Activated naive CD4-positive, alpha-beta T cell treated with anti-CD3 and anti-CD28 coated beads for 36 hours (primary cell): ENCODE data around the gene ETV3. TPM values are rescaled to one million over a fixed set of nuclear protein-coding genes. Genes with fewer than 3 reads are reported as not detected.

ENCODE experiments used
- CTCF ChIA-PET: fragments of 350-600 bp; sonication (Branson Sonifier 250); formaldehyde crosslinking; loops from one replicate; lab custom pipeline; 2021; ENCODE audit warnings: antibody characterized with exemption; lab: Charles Lee
- DNase-seq: peaks from one replicate; pipeline ENCODE4 v3.0.0-alpha.2; 2020
- H3K27ac Mint-ChIP-seq: one replicate; pipeline ENCODE4 v1.8.0; 2021; ENCODE audit warnings: mild to moderate bottlenecking, mixed read lengths
- H3K27me3 Mint-ChIP-seq: one replicate; pipeline ENCODE4 v1.8.0; 2021; ENCODE audit warnings: low read depth, mixed read lengths
- H3K36me3 Mint-ChIP-seq: one replicate; pipeline ENCODE4 v1.8.0; 2021; ENCODE audit warnings: low read depth, mixed read lengths
- H3K4me1 Mint-ChIP-seq: one replicate; pipeline ENCODE4 v1.8.0; 2021; ENCODE audit warnings: low read depth, mixed read lengths
- H3K4me3 Mint-ChIP-seq: one replicate; pipeline ENCODE4 v1.8.0; 2021; ENCODE audit warnings: mild to moderate bottlenecking, moderate library complexity, mixed read lengths
- H3K9me3 Mint-ChIP-seq: one replicate; pipeline ENCODE4 v1.8.0; 2021; ENCODE audit warnings: mixed read lengths
- intact Hi-C: fragments of 100-400 bp; cut with micrococcal nuclease; formaldehyde crosslinking; loops from one replicate; pipeline ENCODE4 v1.15.1; 2023
- total RNA-seq, 2 experiments: library from RNA; stranded (reverse); gene quantifications; one replicate each; pipeline ENCODE4 v1.2.3, GENCODE V29; 2021

ETV3 gene
- total RNA-seq, 2 experiments from 2014 or later, result 23.2 to 23.3 TPM

DNA sequence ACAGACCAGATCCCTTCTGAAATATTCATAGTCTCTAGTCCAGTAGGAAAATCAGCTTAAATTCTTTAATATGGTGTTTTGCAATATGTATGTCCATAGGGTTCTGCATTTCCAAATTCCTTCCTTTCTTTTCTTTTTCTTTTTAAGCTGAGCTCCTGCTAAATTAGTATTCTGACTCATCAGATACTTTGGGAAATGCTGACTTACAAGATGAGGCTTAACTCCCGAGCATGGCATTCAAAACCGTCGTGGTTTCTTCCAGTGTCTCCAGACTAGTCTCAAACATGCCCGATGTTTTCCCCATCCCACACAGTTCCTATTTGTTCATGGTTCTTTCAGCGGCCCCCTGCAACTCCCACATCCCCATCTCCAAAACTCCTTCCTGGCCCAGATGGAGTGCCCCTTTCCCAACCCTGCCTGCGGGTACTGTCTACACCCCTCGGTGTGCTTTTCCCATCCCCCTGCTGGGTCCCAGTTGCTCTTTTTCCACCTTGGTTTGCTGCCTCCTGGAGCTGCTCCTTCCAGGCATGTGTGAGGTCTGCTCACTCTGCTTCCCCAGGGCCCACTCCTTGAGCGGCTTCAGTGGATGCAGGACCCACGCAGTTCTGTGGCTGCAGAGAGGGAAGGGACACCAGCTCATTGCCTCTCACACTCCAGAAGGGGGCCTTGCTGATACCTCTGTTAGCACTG, 19.5 kb upstream of the ETV3 start:
- intact Hi-C loops, result loop anchor here (5.0 kb wide), 1 partner anchor 245 kb away; no protein-coding TSS in a partner anchor
- no peak overlapping the region for H3K27ac Mint-ChIP-seq
- DNase-seq, result no peak

DNA sequence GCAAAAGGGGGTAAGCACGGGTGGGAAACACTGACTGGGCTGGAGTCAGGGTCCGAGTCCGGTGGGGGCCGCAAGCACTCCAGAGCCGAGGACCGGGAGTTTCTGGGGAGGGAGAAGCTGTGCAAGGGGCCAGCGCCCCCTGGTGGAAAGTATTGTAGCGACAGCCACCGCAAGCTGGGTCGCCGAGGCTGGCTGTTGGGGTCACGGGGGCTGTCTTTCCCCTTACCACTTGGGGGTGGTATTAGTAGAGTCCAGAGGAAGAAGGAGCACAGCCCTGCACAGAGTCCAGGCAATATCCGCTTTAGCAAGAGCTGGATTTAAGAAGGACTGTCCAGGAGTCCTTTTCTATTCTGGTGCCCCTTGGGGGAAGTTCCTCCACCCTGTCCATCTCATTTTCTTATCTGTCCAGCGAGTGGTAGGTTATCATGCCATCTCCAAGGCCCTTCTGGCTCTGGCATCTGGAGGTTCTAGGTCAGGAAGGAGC, 17.9 kb upstream of the ETV3 start:
- CTCF ChIA-PET, result interaction anchor here (0.7 to 11.7 kb wide), 27 partner anchors 8 to 326 kb away, joined by 3 to 378 read pairs (median 4); no protein-coding TSS in a partner anchor
- peak; percentile 81 for DNase-seq
- no peak overlapping the region for H3K27ac Mint-ChIP-seq

More for the DNA sequence above, 19.5 kb upstream of the ETV3 start:
- no peaks in the 10 kb centered on the region for H3K9me3 Mint-ChIP-seq
- no peaks in the 10 kb centered on the region for H3K36me3 Mint-ChIP-seq
- CTCF ChIA-PET, result interaction anchor here (1.0 to 11.7 kb wide), 12 partner anchors 9 to 75 kb away, joined by 3 to 378 read pairs (median 6); no protein-coding TSS in a partner anchor
- no peaks in the 10 kb centered on the region for H3K27me3 Mint-ChIP-seq
- H3K4me3 Mint-ChIP-seq, result no peak overlapping the region
- H3K4me1 Mint-ChIP-seq, result peaks cover 13% of the 10 kb centered on the region

DNA sequence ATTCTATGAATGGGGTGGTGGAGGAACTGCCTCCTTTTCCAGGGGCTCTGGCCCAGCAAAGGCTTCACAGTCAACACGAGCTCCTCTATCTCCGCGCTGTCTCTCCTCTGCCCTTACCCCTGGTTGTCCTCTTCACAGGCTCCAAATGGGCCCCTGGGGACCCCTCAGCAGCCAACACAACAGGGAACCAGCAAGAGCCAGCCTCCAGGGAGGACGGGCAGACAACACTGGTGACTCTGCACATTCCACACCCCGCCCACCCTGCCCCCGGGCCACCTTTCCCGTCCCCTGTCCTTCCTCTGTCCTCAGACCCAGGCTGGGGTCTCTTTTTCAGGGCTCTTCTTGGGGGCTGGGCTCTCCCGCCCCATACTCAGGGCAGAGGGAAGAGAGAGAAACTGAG, 17.5 kb upstream of the ETV3 start:
- H3K4me1 Mint-ChIP-seq, result peaks cover 16% of the 10 kb centered on the region
- H3K4me3 Mint-ChIP-seq, result no peak overlapping the region
- no peaks in the 10 kb centered on the region for H3K36me3 Mint-ChIP-seq
- no peaks in the 10 kb centered on the region for H3K27me3 Mint-ChIP-seq
- CTCF ChIA-PET, result interaction anchor here (0.7 to 11.7 kb wide), 20 partner anchors 8 to 327 kb away, joined by 3 to 378 read pairs (median 4); no protein-coding TSS in a partner anchor
- H3K9me3 Mint-ChIP-seq, result no peaks in the 10 kb centered on the region
- H3K27ac Mint-ChIP-seq, result no peak overlapping the region
- no peak for DNase-seq
- intact Hi-C loops, result loop anchor here (1.0 to 5.0 kb wide), 3 partner anchors 65 to 263 kb away; no protein-coding TSS in a partner anchor

More for the DNA sequence above, 17.9 kb upstream of the ETV3 start:
- peaks cover 14% of the 10 kb centered on the region for H3K4me1 Mint-ChIP-seq
- intact Hi-C loops, result loop anchor here (1.0 to 5.0 kb wide), 3 partner anchors 66 to 264 kb away; no protein-coding TSS in a partner anchor
- no peaks in the 10 kb centered on the region for H3K36me3 Mint-ChIP-seq
- H3K4me3 Mint-ChIP-seq, result no peak overlapping the region
- no peaks in the 10 kb centered on the region for H3K9me3 Mint-ChIP-seq
- H3K27me3 Mint-ChIP-seq, result no peaks in the 10 kb centered on the region

DNA sequence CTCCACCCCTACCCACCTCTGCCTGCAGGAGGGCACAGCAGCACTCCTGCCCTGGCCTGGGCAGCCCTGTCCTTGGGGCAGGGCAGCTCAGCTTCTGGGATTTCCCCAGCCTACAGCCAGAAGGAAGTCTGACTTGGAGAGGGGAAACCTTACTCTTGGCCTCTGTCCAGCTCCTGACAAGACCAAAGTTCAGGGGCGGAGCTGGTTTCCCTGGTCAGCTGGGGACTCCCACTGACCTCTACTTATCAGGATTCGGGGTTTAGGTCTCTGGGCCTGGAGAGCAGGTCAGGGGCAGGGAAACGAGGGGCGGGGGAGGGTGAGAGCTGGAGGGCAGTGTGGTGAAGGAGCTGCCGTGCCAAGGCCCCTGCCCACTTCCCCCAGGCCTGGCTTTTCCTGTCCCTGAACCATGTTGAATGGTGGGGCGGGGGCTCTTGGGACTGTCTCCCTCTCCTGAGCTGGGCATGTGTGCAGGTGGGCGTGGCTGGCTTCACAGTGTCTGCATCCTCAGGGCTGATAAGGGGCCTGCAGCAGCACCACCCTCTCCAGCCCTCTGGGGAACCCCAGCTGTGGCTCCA, 16.8 kb upstream of the ETV3 start:
- Mint-ChIP-seq H3K27me3 (no peaks in the 10 kb centered on the region), H3K27ac (no peak overlapping the region), H3K4me1 (peaks cover 16% of the 10 kb centered on the region), H3K9me3 (no peaks in the 10 kb centered on the region), H3K4me3 (no peak overlapping the region), H3K36me3 (no peaks in the 10 kb centered on the region)
- no peak for DNase-seq
- intact Hi-C loops, result loop anchor here (5.0 kb wide), 1 partner anchor 243 kb away; no protein-coding TSS in a partner anchor
- CTCF ChIA-PET, result interaction anchor here (0.7 to 11.7 kb wide), 15 partner anchors 7 to 80 kb away, joined by 3 to 378 read pairs (median 4); no protein-coding TSS in a partner anchor

DNA sequence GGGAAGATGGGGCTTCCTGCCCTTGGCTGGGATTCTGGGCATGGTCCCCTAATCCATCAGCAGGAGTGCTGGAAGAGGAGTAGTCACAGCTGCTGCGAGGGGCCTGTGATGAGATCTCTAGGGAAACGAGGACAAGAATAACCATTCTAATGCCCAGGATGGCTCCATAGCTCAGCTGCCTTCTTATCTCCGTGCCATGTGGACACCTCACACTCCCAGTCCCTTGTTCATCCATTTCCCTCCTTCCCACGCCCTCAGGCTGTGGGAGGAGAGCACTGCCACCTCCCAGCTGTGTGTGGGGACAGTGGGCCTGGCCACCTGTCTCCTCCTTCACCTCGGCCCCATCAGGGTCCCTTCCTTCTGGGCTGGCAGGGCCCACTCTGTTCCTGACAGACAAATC, 16.1 kb upstream of the ETV3 start:
- Mint-ChIP-seq H3K36me3 (no peaks in the 10 kb centered on the region), H3K4me3 (no peak overlapping the region), H3K4me1 (peaks cover 16% of the 10 kb centered on the region), H3K27me3 (no peaks in the 10 kb centered on the region), H3K27ac (no peak overlapping the region), H3K9me3 (no peaks in the 10 kb centered on the region)
- CTCF ChIA-PET, result interaction anchor here (0.7 to 11.7 kb wide), 10 partner anchors 8 to 79 kb away, joined by 3 to 378 read pairs (median 4); no protein-coding TSS in a partner anchor
- DNase-seq, result no peak
- intact Hi-C loops, result no loop called here

DNA sequence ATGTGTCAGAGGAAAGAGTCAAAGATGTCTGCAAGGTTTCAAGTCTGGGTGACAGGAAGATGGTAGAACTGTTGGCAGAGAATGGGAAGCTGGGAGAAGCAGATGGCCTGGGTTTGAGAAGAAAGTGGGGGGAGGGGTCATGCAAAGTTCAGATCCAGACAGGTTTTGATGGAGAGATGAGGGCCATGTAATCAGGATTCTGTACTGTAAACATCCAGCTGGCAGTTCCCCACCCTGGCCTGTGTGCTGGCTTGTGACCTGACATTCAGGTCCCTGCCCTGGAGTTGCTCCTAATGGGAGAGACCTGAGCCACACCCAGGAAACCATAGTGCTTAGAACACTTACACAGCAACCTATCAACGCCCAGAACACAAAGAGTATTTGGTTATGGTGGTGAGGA, 15.6 kb upstream of the ETV3 start:
- H3K4me1 Mint-ChIP-seq, result peaks cover 16% of the 10 kb centered on the region
- CTCF ChIA-PET, result interaction anchor here (1.5 to 11.7 kb wide), 5 partner anchors 9 to 79 kb away, joined by 3 to 378 read pairs (median 5); no protein-coding TSS in a partner anchor
- no peak overlapping the region for H3K27ac Mint-ChIP-seq

DNA sequence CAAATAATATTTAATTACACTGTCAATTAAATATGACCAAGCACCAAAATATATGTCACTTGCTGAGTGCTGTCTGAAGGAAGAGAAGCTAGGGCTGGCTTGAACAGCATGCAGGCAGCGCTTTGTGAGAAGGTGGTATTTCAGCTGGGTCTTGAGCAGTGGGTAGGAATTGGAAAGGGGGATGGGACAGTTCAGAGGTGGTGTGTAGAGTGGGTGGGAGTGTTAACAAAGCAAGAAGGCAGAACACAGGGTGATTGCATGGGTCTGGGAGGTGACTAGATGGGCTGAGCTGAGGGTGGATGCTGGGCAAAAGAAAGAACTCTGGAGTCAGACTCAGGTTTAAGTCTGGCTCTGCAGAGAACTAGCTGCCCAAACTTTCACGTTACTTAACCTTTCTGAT, 14.3 kb upstream of the ETV3 start:
- H3K9me3 Mint-ChIP-seq, result no peaks in the 10 kb centered on the region
- no peak overlapping the region for H3K27ac Mint-ChIP-seq
- no peaks in the 10 kb centered on the region for H3K36me3 Mint-ChIP-seq
- no peak for DNase-seq
- intact Hi-C loops, result no loop called here
- CTCF ChIA-PET, result interaction anchor here (0.5 to 11.7 kb wide), 6 partner anchors 10 to 89 kb away, joined by 3 to 378 read pairs (median 4); no protein-coding TSS in a partner anchor
- no peaks in the 10 kb centered on the region for H3K27me3 Mint-ChIP-seq
- no peak overlapping the region for H3K4me3 Mint-ChIP-seq
- peaks cover 16% of the 10 kb centered on the region for H3K4me1 Mint-ChIP-seq

More for the DNA sequence above, 15.6 kb upstream of the ETV3 start:
- H3K36me3 Mint-ChIP-seq, result no peaks in the 10 kb centered on the region
- intact Hi-C loops, result no loop called here
- no peak for DNase-seq
- no peaks in the 10 kb centered on the region for H3K27me3 Mint-ChIP-seq
- no peaks in the 10 kb centered on the region for H3K9me3 Mint-ChIP-seq
- H3K4me3 Mint-ChIP-seq, result no peak overlapping the region

DNA sequence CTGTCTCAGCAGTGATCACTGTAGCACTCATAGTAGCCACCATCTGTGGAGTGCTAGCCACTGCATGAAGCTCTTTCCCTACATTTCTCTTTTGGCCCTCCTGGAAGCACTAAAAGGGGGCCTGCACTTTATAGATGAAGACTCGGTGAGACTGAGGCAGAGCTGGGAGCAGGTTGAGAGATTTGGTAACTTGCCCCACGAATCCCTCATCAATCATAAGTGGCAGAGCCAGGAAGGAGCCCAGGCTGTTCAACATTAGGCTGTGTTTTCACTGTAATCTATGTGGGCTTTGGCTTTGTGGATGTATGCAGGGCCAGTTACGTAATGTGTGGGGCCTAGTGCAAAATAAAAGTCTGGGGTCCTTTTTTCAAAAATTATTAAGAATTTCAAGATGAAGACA, 13.3 kb upstream of the ETV3 start:
- Mint-ChIP-seq H3K36me3 (no peaks in the 10 kb centered on the region), H3K9me3 (no peaks in the 10 kb centered on the region), H3K4me3 (no peak overlapping the region), H3K27me3 (no peaks in the 10 kb centered on the region), H3K27ac (no peak overlapping the region), H3K4me1 (peaks cover 16% of the 10 kb centered on the region)
- intact Hi-C loops, result no loop called here
- CTCF ChIA-PET, result interaction anchor here (1.8 to 11.7 kb wide), 2 partner anchors 16 to 63 kb away, joined by 4 to 378 read pairs; no protein-coding TSS in a partner anchor
- DNase-seq, result no peak

DNA sequence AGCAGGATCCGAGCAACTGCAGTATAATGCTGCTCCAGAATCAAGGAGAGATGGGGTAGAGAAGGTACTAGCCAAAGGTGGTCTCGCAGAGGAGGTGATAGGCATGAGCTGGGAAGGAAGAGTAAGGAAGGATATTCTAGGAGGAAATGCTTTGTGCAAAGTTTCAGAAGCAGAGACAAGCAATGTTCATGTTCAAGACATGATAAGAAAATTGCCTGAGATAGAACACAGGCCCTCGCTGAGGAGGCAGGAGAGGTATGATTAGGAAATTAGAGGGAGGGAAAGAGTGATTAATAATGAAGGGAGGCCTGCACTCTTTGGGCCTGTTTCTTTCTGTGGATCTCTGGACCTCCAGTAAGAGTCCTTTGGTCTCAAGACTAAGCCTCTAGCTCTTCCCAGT, 12.9 kb upstream of the ETV3 start:
- intact Hi-C loops, result no loop called here
- H3K4me3 Mint-ChIP-seq, result no peak overlapping the region
- H3K9me3 Mint-ChIP-seq, result no peaks in the 10 kb centered on the region
- CTCF ChIA-PET, result interaction anchor here (1.8 to 11.7 kb wide), 2 partner anchors 15 to 62 kb away, joined by 4 to 378 read pairs; no protein-coding TSS in a partner anchor
- no peak overlapping the region for H3K27ac Mint-ChIP-seq
- H3K36me3 Mint-ChIP-seq, result no peaks in the 10 kb centered on the region
- H3K4me1 Mint-ChIP-seq, result peaks cover 16% of the 10 kb centered on the region
- DNase-seq, result no peak
- no peaks in the 10 kb centered on the region for H3K27me3 Mint-ChIP-seq

DNA sequence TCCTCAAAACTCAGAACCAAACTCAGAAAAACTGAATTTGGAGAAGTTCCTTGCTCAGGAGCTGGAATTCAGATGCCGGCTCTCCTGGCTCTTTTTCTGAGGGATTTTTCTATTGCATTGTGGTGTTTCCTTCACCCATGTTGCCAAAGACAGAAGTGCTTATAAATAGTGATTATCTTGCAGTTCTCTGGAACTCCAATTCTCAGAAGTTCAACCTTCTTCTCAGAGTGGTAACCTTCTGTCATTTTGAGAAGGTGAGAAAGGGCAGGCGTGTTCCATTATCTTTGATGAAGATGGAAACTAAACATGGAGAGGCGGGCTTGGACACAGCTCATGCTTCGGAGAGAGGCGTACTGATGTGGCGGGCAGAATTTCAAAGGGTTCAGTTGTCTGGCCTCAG, 12.4 kb upstream of the ETV3 start:
- intact Hi-C loops, result no loop called here
- no peak overlapping the region for H3K4me3 Mint-ChIP-seq
- no peaks in the 10 kb centered on the region for H3K9me3 Mint-ChIP-seq
- no peaks in the 10 kb centered on the region for H3K36me3 Mint-ChIP-seq
- H3K27ac Mint-ChIP-seq, result no peak overlapping the region
- no peak for DNase-seq
- CTCF ChIA-PET, result interaction anchor here (1.8 to 11.7 kb wide), 2 partner anchors 15 to 62 kb away, joined by 4 to 378 read pairs; no protein-coding TSS in a partner anchor
- H3K27me3 Mint-ChIP-seq, result no peaks in the 10 kb centered on the region
- H3K4me1 Mint-ChIP-seq, result peaks cover 13% of the 10 kb centered on the region

DNA sequence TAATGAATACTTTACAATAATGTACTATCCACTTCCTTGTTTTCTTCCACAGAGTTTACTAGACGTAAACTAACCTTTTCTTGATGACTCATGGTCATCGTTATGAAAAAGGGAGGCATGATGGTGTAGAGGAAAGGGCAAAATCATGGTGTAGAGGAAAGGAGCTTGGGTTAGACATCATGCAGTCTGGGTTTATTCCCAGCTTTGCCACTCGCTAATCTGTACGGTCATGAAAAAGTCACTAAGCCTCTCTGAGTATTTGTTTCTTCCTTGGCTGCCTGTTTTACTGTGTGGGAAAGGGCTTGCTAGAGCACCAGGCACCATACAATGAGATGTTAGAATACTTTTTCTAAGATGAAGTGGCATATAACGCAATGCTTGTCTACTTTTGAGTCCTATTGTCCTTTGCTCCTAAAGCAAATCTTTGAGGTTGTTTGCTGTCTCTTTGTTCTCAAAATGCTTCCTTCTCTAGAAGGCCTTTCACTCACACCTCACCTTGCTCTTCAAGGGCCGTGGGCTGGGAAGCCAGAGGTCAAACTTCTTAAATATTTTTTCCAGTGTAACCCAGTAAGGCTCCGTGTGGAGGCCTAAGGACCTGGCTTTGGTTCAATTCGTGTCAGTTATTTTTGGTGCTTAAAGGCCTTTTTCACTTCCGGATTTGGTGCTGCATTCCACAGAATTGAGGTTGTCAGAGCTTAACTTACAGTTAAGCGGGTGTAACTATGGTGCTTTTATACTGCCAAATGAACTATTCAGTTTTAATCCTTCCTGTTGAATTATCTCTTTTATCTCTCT, 9.9 kb upstream of the ETV3 start:
- H3K4me3 Mint-ChIP-seq, result no peak overlapping the region
- H3K4me1 Mint-ChIP-seq, result peaks cover 3% of the 10 kb centered on the region
- no peak overlapping the region for H3K27ac Mint-ChIP-seq
- no peaks in the 10 kb centered on the region for H3K36me3 Mint-ChIP-seq
- intact Hi-C loops, result no loop called here
- no peak for DNase-seq
- H3K27me3 Mint-ChIP-seq, result no peaks in the 10 kb centered on the region
- no peaks in the 10 kb centered on the region for H3K9me3 Mint-ChIP-seq
- CTCF ChIA-PET, result interaction anchor here (0.5 to 11.7 kb wide), 5 partner anchors 8 to 59 kb away, joined by 3 to 378 read pairs (median 9); no protein-coding TSS in a partner anchor
